Inflammatory macrophage (primary cell): ENCODE data around the gene SLC16A8.
"Not testable (repeated sequence)": the region's sequence is repeated elsewhere in the genome, so short reads cannot be mapped to it uniquely, and the experiment has no call there.

Experiments used
- DNase-seq, 2 donors: peaks; one replicate each; pipeline ENCODE4 v3.0.0-alpha.2; 2020 to 2022

SLC16A8 gene

GRCh38 chr22:38041760-38042487 lies 42.1 kb downstream of the SLC16A8 start:
- DNase-seq: peak in 1 of 2 donors; percentile 5

- DNase-seq: no peak
Measured at GRCh38 chr22:38040953-38041759, 42.8 kb downstream of the SLC16A8 start.

GRCh38 chr22:38038890-38039812 lies 44.8 kb downstream of the SLC16A8 start:
- no peak for DNase-seq

GRCh38 chr22:38038426-38038825 lies 45.6 kb downstream of the SLC16A8 start:
- DNase-seq: no peak

- not testable (repeated sequence) for DNase-seq
Measured at GRCh38 chr22:38037367-38038150, 46.4 kb downstream of the SLC16A8 start.

- no peak for DNase-seq
Measured at GRCh38 chr22:38036392-38037062, 47.5 kb downstream of the SLC16A8 start.

- DNase-seq: no peak
Measured at GRCh38 chr22:38035530-38035885, 48.5 kb downstream of the SLC16A8 start.

GRCh38 chr22:38034884-38035529 lies 49.0 kb downstream of the SLC16A8 start:
- no peak for DNase-seq

- DNase-seq: peak; percentile 71 to 84
Measured at GRCh38 chr22:38034278-38034882, 49.6 kb downstream of the SLC16A8 start.

- no peak for DNase-seq
Measured at GRCh38 chr22:38033522-38034277, 50.3 kb downstream of the SLC16A8 start.

- DNase-seq: peak; percentile 53 to 69
Measured at GRCh38 chr22:38032681-38033521, 51.1 kb downstream of the SLC16A8 start.

GRCh38 chr22:38031491-38031890 lies 52.5 kb downstream of the SLC16A8 start:
- no peak for DNase-seq

- no peak for DNase-seq
Measured at GRCh38 chr22:38030311-38031133, 53.5 kb downstream of the SLC16A8 start.

GRCh38 chr22:38029901-38030300 lies 54.1 kb downstream of the SLC16A8 start:
- DNase-seq: no peak

GRCh38 chr22:38029370-38029769 lies 54.6 kb downstream of the SLC16A8 start:
- DNase-seq: no peak

- no peak for DNase-seq
Measured at GRCh38 chr22:38028344-38029130, 55.4 kb downstream of the SLC16A8 start.
